Dedifferentiated amniotic fluid mesenchymal stem cell (primary cell): ENCODE data around the gene ABI3BP.
"Not testable (repeated sequence)": the region's sequence is repeated elsewhere in the genome, so short reads cannot be mapped to it uniquely, and the experiment has no call there.

Source experiments
- DNase-seq: peaks from one replicate; pipeline ENCODE4 v3.0.0-alpha.2; 2016; ENCODE audit errors: extremely low spot score

The ABI3BP gene, protein sequence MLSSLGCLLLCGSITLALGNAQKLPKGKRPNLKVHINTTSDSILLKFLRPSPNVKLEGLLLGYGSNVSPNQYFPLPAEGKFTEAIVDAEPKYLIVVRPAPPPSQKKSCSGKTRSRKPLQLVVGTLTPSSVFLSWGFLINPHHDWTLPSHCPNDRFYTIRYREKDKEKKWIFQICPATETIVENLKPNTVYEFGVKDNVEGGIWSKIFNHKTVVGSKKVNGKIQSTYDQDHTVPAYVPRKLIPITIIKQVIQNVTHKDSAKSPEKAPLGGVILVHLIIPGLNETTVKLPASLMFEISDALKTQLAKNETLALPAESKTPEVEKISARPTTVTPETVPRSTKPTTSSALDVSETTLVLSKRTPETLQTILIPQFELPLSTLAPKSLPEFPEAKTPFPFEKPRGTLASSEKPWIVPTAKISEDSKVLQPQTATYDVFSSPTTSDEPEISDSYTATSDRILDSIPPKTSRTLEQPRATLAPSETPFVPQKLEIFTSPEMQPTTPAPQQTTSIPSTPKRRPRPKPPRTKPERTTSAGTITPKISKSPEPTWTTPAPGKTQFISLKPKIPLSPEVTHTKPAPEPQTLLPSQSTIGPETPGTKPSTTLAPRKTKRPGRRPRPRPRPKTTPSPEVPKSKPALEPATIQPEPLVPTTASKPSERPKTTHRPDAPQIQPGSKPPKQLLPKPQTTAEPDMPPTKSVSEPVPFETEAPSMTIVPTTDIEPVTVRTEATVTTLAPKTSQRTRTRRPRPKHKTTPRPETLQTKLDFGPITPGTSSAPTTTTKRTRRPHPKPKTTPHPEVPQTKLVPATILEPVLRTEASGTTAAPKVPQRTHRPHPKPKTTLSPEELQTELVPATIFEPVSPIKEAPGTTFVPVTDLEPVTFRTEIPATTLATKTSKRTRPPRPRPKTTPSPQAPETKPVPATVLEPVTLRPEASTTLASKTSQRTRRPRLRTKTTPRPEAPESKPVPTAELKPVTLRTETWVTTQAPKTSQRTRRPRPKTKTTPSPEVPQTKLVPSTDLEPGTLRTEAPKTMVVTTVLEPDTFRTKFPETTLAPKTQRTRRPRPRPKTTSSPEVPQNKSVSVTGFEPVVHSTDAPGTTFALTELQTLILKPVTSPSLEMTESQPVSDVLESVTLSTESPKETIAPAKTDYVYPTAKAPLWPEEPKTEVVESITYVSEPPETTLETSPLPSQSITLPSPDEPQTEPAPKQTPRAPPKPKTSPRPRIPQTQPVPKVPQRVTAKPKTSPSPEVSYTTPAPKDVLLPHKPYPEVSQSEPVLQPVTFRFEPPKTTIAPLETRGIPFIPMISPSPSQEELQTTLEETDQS (N-terminal part only)

DNA sequence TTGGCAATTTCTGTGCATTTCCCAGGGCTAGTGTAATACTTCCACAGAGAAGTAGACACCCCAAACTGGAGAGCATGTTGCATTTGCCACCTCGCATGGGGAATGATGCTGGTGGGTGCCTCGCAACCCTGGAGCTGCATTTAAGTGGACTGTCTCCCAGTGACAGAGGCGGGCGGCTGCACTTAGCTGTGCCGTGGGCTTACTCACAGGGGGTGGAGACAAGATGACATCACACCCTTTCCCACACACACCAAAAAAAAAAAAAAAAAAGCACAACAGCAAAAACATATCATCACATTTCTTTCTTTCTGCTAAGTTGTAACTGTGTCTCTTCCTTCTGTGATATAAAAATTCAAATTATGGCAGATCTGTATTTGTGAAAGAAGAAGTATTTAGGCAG lies at the start of gene ABI3BP:
Gene ABI3BP (minus strand): TSS at position 113 of the 400 bp plus-strand sequence. CDS start 37 bp downstream, at position 76.
- DNase-seq, result peak; percentile 83

DNA sequence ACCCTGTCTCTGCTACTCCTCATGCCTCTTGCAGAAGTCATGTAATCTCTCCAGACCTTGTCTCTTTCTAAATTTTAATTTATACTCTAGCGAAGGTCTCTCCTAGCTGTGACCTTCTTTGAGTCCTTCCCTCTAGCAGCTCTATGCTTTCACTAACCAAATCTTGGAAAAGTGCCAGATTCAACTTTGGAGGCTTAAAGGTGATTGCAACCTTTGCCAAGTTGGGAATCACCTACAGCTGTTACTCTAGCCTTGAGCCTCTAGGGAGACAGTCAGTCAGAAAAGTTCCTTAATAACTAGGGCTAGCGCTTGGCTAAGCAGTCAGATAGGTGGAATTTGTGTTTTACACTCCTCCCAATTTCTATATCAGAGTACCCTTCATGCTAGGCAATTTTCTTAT lies 46.1 kb upstream of the ABI3BP start:
- DNase-seq, result no peak

DNA sequence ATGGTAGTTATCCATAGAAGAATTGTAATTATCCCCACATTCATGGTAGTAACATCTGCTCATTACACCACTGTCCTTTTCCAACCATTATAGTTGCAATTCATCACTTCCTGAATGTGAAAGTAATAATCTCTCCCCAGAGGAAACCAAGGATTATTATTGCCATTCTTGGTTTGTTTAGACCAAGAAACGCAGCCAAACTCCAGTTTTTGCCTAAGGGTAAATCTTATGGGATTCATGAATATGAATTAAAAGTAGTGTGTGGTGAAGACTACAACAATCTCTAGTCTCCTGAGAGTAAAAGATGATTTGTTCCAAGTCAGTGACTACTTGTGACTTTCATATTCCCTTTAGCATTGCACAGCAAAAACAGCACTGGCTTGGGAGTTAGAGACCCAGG lies 45.7 kb upstream of the ABI3BP start:
- DNase-seq, result no peak

DNA sequence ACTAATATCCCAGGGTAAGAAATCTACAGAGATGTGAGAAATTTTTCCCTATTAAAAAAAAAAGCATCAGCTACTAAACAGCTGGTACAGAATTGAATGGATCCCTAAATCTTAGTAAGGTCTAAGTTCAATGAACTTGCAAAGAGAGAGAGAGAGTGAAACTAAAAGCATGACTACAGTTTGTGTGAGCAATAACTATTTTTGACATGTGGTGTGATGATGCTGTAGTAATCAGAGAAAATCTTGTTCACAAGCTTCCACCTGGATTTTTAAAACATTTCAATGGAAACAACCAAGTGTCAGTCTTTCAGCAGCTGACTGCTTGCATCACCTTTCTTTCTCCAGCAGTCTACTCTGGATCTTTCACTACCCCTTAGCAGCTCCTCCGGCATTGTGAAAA lies 45.2 kb upstream of the ABI3BP start:
- no peak for DNase-seq

DNA sequence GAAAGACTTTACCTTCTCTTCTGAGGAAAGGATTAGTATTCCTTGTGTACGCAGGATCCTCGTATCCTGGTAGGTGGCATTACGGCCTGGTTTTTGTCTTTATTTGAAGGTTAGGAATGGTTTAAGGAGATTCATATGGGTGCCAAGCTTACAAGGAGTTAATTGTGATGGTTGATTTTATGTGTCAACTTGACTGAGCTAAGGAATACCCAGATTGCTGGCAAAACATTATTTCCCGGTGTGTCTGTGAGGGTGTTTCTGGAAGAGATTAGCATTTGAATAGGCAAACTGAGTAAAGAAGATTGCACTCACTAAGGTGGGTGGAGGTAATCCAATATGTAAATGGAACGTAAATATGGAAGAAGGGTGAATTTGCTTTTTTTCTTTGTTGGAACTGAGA lies 44.4 kb upstream of the ABI3BP start:
- no peak for DNase-seq

DNA sequence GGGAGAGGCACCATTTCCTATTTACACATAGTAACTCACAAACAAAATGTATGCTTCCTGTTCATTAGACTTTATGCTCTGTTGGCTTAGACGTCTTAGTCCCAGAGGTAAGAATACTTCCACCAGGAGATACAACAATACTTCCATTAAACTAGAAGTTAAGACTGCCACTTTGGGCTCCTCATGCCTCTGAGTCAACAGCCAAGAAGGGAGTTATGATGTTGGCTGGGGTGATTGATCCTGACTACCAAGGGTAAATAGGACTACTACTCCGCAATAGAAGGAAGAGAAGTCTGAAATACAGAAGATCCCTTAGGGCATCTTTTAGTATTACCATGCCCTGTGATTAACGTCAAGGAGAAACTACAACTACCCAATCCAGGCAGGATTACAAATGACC lies 43.5 kb upstream of the ABI3BP start:
- no peak for DNase-seq

DNA sequence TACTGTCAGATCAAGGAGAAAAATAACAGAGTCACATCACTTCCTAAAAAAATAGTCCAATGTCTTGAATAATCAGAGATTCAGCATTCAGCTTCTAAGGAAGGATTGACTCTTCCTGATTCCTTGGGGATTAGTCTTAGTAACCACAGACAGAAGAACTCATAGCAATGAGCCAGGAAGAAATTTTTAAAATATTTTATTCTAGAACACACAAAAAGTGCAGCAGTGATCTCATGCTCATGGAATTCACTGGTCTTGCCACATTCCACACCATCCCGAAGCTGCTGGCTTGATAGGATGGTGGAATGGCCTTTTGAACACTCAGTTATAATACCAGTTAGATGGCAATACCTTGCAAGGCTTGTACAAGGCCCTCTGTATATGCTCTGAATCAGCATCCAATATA lies 43.0 kb upstream of the ABI3BP start:
- peak; percentile 95 for DNase-seq

DNA sequence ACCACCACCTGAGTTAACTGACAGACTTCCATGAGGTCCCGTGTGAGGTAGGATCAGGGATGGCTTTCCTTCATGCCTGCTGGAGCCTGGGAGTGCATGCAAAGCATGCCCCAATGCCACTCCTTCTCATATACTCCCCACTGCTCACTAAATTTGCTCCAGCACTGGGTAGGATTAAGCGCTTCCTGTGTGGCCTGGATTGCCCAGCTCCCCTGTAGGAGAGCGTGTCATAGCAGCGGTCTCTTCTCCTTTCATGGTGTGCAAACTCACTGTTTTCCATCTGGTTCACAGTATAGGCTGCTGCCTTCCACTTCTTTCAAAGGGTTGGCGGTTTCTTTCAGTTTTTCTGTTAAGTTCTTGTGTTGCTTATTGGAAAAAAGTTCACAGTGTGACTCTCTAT lies 34.1 kb upstream of the ABI3BP start:
- DNase-seq, result no peak

DNA sequence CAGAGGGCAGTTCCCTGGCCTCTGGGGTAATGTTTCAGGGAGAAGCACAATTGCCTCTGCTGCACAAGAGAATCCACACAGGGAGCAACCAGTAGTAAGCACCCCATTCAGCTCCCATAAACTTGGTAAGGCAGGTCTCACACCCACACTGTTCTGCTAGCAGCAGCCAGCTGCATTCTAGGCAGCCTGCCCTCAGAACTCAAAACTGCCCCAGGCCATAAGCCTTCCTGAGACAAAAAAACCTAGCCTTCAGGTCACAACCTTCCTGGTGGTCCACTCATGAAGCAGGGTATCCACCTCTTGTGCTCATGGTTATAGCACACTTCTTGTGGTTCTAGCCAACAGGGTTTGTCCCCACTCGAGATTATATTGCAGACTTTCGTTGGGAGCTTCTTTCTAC lies 33.7 kb upstream of the ABI3BP start:
- DNase-seq, result no peak

DNA sequence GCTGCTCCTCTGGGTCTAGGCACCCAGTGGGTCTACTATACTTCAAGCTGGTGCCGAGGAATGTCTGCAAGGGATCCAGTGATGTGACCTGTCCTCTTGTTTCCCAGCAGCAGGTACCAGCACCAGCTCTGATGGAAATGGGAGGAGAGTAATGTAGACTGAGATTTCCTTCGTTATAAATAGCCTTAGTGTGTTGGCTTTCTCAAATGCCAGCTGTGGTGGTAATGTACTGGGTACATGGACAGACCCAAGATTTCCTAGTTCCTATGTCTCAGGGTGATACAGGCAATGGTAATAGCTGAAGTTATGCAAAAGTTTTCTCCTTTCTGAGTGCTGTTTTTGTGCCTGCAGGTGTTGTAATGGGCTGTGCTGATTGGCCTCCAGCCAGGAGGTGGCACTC lies 33.0 kb upstream of the ABI3BP start:
- DNase-seq, result no peak

DNA sequence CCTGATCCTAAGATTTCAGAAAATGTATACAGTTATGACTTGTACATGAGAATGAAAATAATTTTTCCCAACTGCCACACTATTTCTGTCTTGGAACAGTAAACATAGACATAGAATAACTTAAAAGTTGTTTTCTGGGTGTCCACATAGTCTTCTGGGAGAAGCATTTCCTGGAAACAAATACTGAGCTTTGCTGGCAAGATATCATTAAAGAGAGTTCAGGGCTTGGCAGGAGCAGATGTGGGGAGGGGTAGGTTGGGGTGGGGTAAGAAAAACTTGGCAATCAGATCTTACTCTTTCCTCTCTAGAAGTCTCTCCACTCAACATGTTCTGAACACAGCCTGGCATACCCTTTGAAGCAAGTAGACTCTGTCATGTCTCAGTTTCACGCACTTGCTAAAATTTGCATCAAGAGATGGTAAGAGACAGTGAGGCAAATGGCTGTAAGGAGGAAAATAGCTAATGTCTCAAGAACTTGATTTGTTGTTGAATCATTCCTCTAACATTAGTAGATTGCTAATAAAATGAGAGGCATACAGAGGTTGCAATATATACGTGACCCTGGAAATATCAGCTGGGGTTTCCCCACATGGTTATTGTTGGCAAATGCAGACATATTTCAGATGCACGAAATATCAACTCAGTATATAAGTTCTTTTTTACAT lies 27.3 kb upstream of the ABI3BP start:
- peak; percentile 58 for DNase-seq

DNA sequence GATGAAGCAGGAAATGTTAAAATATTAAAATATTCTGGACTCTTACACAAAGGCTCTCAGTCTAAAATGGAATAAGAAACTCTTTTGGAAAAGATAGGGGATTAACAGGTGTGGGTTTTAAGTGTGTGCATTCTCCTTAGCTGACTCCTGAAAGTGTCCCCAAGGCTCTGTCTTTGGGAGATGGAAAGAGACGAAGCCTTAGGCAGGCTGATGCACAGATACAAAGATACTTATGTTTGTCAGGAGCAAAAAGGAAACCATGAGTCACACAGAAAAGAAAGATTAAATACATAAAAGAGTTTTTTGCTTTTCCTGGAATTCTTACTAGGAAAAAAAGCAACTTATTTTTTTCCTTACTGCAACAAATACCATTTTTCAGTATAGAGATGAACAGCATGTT lies 23.8 kb upstream of the ABI3BP start:
- DNase-seq, result peak; percentile 40

DNA sequence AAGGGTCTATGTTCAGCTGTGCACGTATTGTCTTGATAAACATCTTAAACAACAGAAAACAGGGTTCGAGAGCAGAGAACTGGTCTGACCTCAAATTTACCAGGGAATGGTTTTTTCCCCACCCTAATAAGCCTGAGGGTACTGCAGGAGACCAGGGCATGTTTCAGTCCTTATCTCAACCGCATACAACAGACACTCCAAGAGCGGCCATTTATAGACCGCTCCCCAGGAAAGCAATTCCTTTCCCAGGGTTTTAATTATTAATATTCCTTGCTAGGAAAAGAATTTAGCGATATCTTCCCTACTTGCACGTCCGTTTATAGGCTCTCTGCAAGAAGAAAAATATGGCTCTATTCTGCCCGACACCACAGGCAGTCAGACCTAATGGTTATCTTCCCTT lies 19.1 kb upstream of the ABI3BP start:
- DNase-seq, result not testable (repeated sequence)

DNA sequence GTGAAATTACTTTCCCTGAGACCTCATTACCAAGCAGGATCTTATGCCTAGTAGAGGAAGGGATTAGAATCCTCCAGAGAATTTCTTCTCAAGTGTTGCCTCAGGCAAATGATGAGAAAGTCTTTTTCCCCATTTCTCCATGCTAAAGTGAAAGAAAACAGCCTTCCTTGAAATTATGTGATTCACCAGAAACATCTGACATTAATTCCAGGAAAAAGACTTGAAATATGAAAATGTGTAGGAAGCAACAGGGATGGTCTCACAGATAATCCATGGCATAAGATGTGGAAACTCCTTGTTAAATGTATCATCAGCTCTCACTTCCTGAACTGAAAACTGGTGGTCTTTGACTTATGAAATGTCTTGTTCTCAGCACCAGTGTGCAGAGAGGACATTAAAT lies 17.9 kb upstream of the ABI3BP start:
- peak; percentile 87 for DNase-seq

DNA sequence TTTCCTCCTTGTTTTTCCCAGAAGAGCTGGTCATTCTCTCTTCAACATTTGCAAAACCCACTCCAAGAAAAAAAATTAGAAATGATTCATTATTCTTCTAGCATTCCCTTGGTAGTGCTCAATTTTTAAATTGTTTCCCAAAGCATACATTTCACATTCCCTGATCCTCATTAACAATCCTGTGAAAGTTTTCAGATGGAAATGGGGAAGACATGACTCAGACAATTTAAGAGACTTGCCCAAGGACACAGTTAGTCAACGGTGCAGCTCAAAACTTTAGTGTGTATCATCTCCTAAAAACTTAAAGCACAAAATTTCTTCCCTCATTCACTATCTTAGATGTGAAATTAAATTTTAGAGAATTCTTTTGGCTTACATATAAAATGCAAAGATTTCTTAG lies 17.1 kb upstream of the ABI3BP start:
- peak; percentile 28 for DNase-seq

DNA sequence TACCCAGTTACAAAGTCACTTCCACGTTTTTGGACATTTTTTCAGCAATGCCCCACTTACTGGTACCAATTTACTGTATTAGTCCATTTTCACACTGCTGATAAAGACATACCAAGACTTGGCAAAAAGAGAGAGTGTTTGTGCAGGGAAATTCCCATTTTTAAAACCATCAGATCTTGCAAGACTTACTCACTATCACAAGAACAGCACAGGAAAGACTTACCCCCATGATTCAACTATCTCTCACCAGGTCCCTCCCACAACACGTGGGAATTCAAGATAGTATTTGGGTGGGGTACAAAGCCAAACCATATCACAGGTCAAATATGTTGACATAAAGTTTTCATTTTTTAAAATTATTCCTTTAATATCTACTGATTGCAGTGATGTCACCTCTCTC lies 16.2 kb upstream of the ABI3BP start:
- DNase-seq, result peak; percentile 9

DNA sequence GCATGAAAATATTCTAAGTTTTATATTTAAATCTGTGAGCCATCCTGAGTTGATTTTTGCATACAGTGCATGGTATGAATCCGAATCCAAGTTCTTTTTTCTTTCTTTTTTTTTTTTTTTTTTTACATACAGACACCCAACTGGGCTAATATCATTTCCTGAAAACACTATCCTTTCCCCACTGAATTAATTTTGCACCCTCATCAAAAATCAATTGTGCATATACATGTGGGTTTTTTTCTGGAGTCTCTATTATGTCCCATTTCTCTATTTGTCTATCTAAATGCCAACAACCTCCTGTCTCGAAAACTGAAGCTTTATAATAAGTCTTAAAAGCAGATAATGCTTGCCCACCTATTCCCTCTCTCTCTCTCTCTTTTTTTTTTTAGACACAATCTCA lies 5.9 kb upstream of the ABI3BP start:
- DNase-seq, result no peak

DNA sequence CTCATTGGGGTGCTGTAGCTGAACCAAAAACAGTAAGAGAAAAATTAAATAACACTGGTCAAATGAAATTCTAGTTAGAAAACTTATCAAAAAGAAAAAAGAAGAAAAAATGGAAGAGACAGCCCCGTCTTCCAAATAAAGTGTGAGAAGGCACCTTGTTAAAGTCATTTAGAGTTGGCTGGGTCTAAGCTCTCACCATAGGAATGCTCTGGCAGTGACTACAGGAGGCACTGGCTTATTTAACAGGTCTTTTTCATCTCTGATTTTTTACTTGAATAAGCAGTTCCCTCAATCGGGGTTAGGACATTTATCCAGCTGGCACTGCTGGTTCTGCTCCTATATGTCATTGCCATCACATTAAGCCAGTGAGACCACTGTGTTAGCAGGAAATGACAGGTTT lies 1.6 kb upstream of the ABI3BP start:
- DNase-seq, result no peak

DNA sequence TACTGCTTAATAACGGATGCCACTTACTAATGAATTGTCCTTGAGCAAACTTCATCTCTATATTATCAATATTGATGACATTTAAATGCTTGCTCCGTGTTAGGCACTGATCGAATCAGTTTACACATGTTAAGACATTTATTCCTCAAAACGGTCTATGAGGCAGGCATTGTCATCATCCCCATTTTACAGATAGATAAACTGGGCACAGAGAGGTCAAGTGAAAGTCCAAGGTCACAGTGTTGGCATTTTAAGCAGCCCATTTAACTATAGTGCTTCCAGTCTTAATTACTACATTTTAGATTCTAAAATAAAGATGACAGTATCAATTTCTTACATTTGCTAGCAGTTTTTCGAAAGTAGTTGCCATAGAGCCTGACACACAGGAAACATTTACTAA lies 966 bp upstream of the ABI3BP start:
- DNase-seq, result no peak

DNA sequence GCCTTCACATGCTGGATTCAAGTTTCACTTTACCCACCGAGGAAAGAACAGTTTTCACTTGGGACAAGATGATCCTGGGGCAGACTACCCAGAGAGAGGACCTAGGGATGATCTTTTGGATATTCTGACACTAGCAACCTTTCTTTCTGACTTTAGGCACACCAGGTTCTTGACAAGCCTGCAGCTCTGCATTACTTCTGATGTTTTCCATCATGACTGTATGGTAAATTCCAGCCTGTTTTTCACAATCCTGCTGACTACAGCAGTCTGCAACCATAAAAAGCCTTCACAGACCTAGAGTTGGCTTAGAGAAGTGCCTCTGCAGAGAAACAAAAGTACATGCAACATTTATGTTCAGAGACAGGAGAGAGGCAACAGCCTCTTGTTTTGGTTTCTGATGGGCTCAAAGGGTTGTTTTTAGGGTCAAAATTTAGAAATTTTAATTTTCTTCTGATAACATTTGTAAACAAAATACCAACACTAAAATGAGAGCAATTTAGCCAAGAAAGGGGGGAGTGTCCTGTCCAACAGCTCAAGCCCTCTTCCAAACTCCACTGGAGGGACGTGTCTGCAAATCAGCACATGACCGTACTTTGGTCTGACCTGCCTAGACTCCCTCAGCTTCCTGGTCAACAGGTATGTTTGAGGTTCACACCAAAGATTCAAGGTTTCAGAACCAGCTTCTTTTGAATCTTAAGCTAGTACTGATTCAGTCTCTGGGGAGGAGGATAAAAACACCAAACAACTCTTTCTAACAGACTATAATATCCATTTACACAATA lies 799 bp downstream of the ABI3BP start:
- peak; percentile 70 for DNase-seq

DNA sequence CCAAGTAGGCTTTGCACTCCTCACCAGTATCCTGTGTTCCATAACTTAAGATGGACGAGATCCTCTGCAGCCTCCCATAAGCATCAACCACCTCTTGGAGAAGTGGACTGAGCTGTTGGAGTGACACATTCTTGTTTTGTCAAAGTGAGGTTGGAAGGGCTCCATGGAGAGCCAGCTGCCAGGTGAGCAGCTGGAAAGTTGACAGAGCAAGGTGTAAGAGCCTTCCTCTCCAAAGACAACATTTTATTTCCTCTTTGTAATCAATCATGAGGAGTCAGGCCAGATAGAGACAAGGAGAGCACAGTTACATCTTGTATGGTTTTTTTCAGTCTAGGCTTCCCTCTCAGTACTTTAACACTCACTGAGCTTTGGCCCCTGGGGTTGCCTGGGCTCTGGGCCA lies 5.1 kb downstream of the ABI3BP start:
- DNase-seq, result no peak
